Activated CD8-positive, alpha-beta memory T cell treated with anti-CD3 and anti-CD28 coated beads, Interleukin-2, amount 10 ng/mL, durations not matched to agents 7 days and 5 days (primary cell): ENCODE results near the gene ZNF469. TPM values are rescaled to one million over a fixed set of nuclear protein-coding genes. Genes with fewer than 3 reads are reported as not detected.

Experiments used
- ATAC-seq: fragments of 150-1000 bp; cut with Tn5 transposase; one replicate; pipeline ENCODE4 v1.10.0; 2021; ENCODE audit warnings: moderate library complexity
- CTCF ChIA-PET: fragments of 350-600 bp; sonication (Branson Sonifier 250); formaldehyde crosslinking; loops from one replicate; lab custom pipeline; 2021; ENCODE audit warnings: antibody characterized with exemption; lab: Charles Lee
- DNase-seq: peaks from one replicate; pipeline ENCODE4 v3.0.0-alpha.2; 2020
- H3K27ac Mint-ChIP-seq: one replicate; pipeline ENCODE4 v1.8.0; 2021; ENCODE audit warnings: mild to moderate bottlenecking, mixed read lengths
- H3K27me3 Mint-ChIP-seq: one replicate; pipeline ENCODE4 v1.8.0; 2021; ENCODE audit warnings: mixed read lengths
- H3K36me3 Mint-ChIP-seq: one replicate; pipeline ENCODE4 v1.8.0; 2021; ENCODE audit warnings: mild to moderate bottlenecking, mixed read lengths
- H3K4me1 Mint-ChIP-seq: one replicate; pipeline ENCODE4 v1.8.0; 2021; ENCODE audit warnings: mixed read lengths
- H3K4me3 Mint-ChIP-seq: one replicate; pipeline ENCODE4 v1.8.0; 2021; ENCODE audit warnings: mild to moderate bottlenecking, moderate library complexity, mixed read lengths
- H3K9me3 Mint-ChIP-seq: one replicate; pipeline ENCODE4 v1.8.0; 2022; ENCODE audit warnings: low read depth, mixed read lengths
- total RNA-seq, 2 experiments: library from RNA; stranded (reverse); gene quantifications; one replicate each; pipeline ENCODE4 v1.2.3, GENCODE V29; 2021

ZNF469 gene
- total RNA-seq, 2 experiments from 2014 or later: 0.26 to 0.84 TPM

- Mint-ChIP-seq H3K4me1 (no peaks in the 10 kb centered on the region), H3K36me3 (no peaks in the 10 kb centered on the region)
- CTCF ChIA-PET: no interaction called here
Measured at GRCh38 chr16:88391144-88391850, 8.5 kb downstream of the ZNF469 start.

GRCh38 chr16:88392111-88392510 is 9.4 kb downstream of the ZNF469 start:
- Mint-ChIP-seq H3K4me3 (no peak overlapping the region), H3K27me3 (peaks cover 4% of the 10 kb centered on the region), H3K36me3 (no peaks in the 10 kb centered on the region), H3K9me3 (no peaks in the 10 kb centered on the region), H3K27ac (no peak overlapping the region), H3K4me1 (no peaks in the 10 kb centered on the region)
- CTCF ChIA-PET: no interaction called here
- no peak for DNase-seq
- ATAC-seq: no peak

More at GRCh38 chr16:88391144-88391850, 8.5 kb downstream of the ZNF469 start:
- DNase-seq: no peak
- H3K4me3 Mint-ChIP-seq: no peak overlapping the region
- ATAC-seq: no peak
- H3K27me3 Mint-ChIP-seq: peaks cover 4% of the 10 kb centered on the region
- H3K9me3 Mint-ChIP-seq: no peaks in the 10 kb centered on the region
- H3K27ac Mint-ChIP-seq: no peak overlapping the region

- peaks cover 4% of the 10 kb centered on the region for H3K27me3 Mint-ChIP-seq
- peaks cover 3% of the 10 kb centered on the region for H3K9me3 Mint-ChIP-seq
- DNase-seq: no peak
- H3K4me1 Mint-ChIP-seq: no peaks in the 10 kb centered on the region
- H3K36me3 Mint-ChIP-seq: no peaks in the 10 kb centered on the region
- no peak for ATAC-seq
- no peak overlapping the region for H3K4me3 Mint-ChIP-seq
- H3K27ac Mint-ChIP-seq: no peak overlapping the region
- CTCF ChIA-PET: no interaction called here
Measured at GRCh38 chr16:88392616-88393015, 9.9 kb downstream of the ZNF469 start.

GRCh38 chr16:88393034-88393433 is 10.3 kb downstream of the ZNF469 start:
- Mint-ChIP-seq H3K27me3 (peaks cover 4% of the 10 kb centered on the region), H3K27ac (no peak overlapping the region), H3K9me3 (peaks cover 4% of the 10 kb centered on the region), H3K4me1 (no peaks in the 10 kb centered on the region), H3K4me3 (no peak overlapping the region), H3K36me3 (no peaks in the 10 kb centered on the region)
- DNase-seq (no peak), ATAC-seq (no peak)
- CTCF ChIA-PET: no interaction called here

GRCh38 chr16:88393571-88393970 is 10.8 kb downstream of the ZNF469 start:
- CTCF ChIA-PET: no interaction called here
- DNase-seq (no peak), ATAC-seq (no peak)
- Mint-ChIP-seq H3K4me3 (no peak overlapping the region), H3K9me3 (peaks cover 8% of the 10 kb centered on the region), H3K36me3 (no peaks in the 10 kb centered on the region), H3K4me1 (no peaks in the 10 kb centered on the region), H3K27me3 (peaks cover 4% of the 10 kb centered on the region), H3K27ac (no peak overlapping the region)

GRCh38 chr16:88394426-88394825 is 11.7 kb downstream of the ZNF469 start:
- Mint-ChIP-seq H3K4me1 (no peaks in the 10 kb centered on the region), H3K4me3 (no peak overlapping the region), H3K27me3 (peaks cover 4% of the 10 kb centered on the region), H3K9me3 (peaks cover 8% of the 10 kb centered on the region), H3K36me3 (no peaks in the 10 kb centered on the region), H3K27ac (no peak overlapping the region)
- CTCF ChIA-PET: no interaction called here
- DNase-seq (no peak), ATAC-seq (no peak)

GRCh38 chr16:88395669-88396584 is 13.2 kb downstream of the ZNF469 start:
- CTCF ChIA-PET: no interaction called here
- ATAC-seq: no peak

GRCh38 chr16:88398170-88398873 is 15.6 kb downstream of the ZNF469 start:
- Mint-ChIP-seq H3K36me3 (no peaks in the 10 kb centered on the region), H3K9me3 (peaks cover 9% of the 10 kb centered on the region), H3K27ac (no peak overlapping the region), H3K4me1 (no peaks in the 10 kb centered on the region), H3K4me3 (no peak overlapping the region), H3K27me3 (no peaks in the 10 kb centered on the region)
- no peak for DNase-seq
- no peak for ATAC-seq
- CTCF ChIA-PET: no interaction called here

More at GRCh38 chr16:88395669-88396584, 13.2 kb downstream of the ZNF469 start:
- peaks cover 4% of the 10 kb centered on the region for H3K27me3 Mint-ChIP-seq
- H3K36me3 Mint-ChIP-seq: no peaks in the 10 kb centered on the region
- no peak overlapping the region for H3K4me3 Mint-ChIP-seq
- H3K4me1 Mint-ChIP-seq: no peaks in the 10 kb centered on the region
- DNase-seq: no peak
- no peak overlapping the region for H3K27ac Mint-ChIP-seq
- H3K9me3 Mint-ChIP-seq: peaks cover 8% of the 10 kb centered on the region

GRCh38 chr16:88398874-88399178 is 16.1 kb downstream of the ZNF469 start:
- Mint-ChIP-seq H3K4me1 (no peaks in the 10 kb centered on the region), H3K27me3 (no peaks in the 10 kb centered on the region), H3K4me3 (no peak overlapping the region), H3K27ac (no peak overlapping the region), H3K9me3 (peaks cover 9% of the 10 kb centered on the region), H3K36me3 (no peaks in the 10 kb centered on the region)
- CTCF ChIA-PET: no interaction called here
- no peak for ATAC-seq
- no peak for DNase-seq

GRCh38 chr16:88400186-88400585 is 17.4 kb downstream of the ZNF469 start:
- Mint-ChIP-seq H3K9me3 (peaks cover 9% of the 10 kb centered on the region), H3K4me1 (no peaks in the 10 kb centered on the region), H3K4me3 (no peak overlapping the region), H3K27me3 (no peaks in the 10 kb centered on the region), H3K36me3 (no peaks in the 10 kb centered on the region), H3K27ac (no peak overlapping the region)
- CTCF ChIA-PET: no interaction called here
- ATAC-seq: no peak
- DNase-seq: no peak

GRCh38 chr16:88401604-88402246 is 19.0 kb downstream of the ZNF469 start:
- DNase-seq: no peak
- Mint-ChIP-seq H3K4me3 (no peak overlapping the region), H3K9me3 (peaks cover 9% of the 10 kb centered on the region), H3K27me3 (no peaks in the 10 kb centered on the region), H3K4me1 (no peaks in the 10 kb centered on the region), H3K27ac (no peak overlapping the region), H3K36me3 (no peaks in the 10 kb centered on the region)
- CTCF ChIA-PET: no interaction called here
- ATAC-seq: no peak

GRCh38 chr16:88402551-88403240 is 19.9 kb downstream of the ZNF469 start:
- Mint-ChIP-seq H3K4me1 (peaks cover 2% of the 10 kb centered on the region), H3K27ac (no peak overlapping the region), H3K36me3 (no peaks in the 10 kb centered on the region), H3K27me3 (no peaks in the 10 kb centered on the region), H3K4me3 (no peak overlapping the region), H3K9me3 (peaks cover 6% of the 10 kb centered on the region)
- ATAC-seq (no peak), DNase-seq (no peak)
- CTCF ChIA-PET: no interaction called here
